GM10248 (cell line): ENCODE results near the gene CHM.

Experiments
- CTCF ChIA-PET: fragments of 300-600 bp; sonication (Branson Sonifier 250); formaldehyde crosslinking; extraction: SDS; loops from one replicate; lab custom pipeline; 2021; ENCODE audit warnings: antibody characterized with exemption; lab: Yijun Ruan, JAX
- POLR2A ChIA-PET: fragments of 350-650 bp; sonication (Branson Sonifier 250); formaldehyde crosslinking; extraction: SDS; loops from one replicate; lab custom pipeline; 2020; ENCODE audit warnings: antibody characterized with exemption; lab: Yijun Ruan, JAX
- DNase-seq: peaks from one replicate; pipeline ENCODE4 v3.0.0; 2012; ENCODE audit errors: extremely low spot score
- TF ChIP-seq, protein P1 (sequence below): IDR thresholded peaks from 2 replicates; pipeline ENCODE4 v1.5.1; 2012; ENCODE audit warnings: mild to moderate bottlenecking, low read depth; ENCODE audit errors: extremely low read depth, missing control alignments, control extremely low read depth

CHM gene

DNA sequence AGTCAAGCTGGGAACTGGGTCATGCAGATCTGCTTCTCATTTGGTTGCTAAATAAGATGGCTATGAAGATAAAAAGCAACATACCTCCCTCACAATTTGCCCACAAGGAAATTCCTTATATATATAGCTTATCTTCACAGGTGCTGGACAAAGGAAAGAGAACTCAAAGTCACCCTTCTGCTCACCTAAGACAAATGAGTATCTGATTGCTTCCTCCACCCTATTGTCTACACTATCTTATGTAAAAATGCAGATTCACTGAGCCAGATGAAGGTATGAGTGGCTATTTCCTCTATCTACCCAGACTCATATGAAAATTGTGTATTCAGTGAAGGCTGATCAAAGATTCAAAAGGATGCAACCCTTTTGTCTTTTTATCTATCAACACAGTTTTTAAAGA, 50.8 kb downstream of the CHM start:
- TF ChIP-seq, protein P1, sequence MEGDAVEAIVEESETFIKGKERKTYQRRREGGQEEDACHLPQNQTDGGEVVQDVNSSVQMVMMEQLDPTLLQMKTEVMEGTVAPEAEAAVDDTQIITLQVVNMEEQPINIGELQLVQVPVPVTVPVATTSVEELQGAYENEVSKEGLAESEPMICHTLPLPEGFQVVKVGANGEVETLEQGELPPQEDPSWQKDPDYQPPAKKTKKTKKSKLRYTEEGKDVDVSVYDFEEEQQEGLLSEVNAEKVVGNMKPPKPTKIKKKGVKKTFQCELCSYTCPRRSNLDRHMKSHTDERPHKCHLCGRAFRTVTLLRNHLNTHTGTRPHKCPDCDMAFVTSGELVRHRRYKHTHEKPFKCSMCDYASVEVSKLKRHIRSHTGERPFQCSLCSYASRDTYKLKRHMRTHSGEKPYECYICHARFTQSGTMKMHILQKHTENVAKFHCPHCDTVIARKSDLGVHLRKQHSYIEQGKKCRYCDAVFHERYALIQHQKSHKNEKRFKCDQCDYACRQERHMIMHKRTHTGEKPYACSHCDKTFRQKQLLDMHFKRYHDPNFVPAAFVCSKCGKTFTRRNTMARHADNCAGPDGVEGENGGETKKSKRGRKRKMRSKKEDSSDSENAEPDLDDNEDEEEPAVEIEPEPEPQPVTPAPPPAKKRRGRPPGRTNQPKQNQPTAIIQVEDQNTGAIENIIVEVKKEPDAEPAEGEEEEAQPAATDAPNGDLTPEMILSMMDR: no peak
- no peak for DNase-seq
- ChIA-PET CTCF (interaction anchor here (1.1 kb wide), 1 partner anchor 125 kb away, joined by 3 read pairs; no protein-coding TSS in a partner anchor), POLR2A (no interaction called here)

DNA sequence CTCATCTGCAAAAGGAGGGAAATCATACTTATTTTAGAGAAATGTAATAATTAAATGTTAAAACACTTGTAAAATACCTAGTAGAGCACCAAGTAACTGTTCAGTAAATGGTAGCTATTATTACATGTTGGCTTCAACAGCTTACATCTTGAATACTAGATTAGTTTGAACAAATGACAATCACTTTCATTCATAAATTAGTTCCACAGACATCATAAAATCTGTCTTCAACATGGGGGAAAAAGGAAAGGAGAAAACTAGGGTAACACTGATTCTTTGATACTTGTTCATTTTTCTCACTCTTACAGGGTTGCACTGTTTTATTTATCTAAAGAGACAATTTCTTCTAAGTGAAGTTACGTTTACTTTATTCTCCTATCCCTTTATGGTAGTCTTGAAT, 51.7 kb downstream of the CHM start:
- ChIA-PET CTCF (interaction anchor here (1.2 kb wide), 1 partner anchor 74 kb away, joined by 3 read pairs; no protein-coding TSS in a partner anchor), POLR2A (no interaction called here)
- DNase-seq: no peak
- TF ChIP-seq, protein P1: no peak

DNA sequence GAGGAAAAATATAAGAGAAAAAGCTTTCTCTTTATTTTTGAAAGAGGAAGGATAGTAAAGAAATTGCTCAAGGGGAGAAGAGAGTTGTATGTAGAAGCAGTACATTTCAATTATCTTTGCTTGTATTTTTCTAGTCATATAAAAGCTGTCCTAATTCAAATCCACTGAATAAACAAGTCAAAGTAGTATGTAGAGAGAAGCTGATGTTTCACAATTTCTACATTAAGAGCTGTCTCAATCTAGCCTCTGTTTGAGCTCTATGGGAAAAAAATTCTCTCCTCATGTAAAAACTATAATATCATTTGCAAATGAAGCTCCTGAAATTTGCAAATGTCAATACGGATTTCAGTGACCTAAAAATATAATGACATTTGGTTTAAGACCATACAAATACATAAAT, 52.6 kb downstream of the CHM start:
- no peak for DNase-seq
- TF ChIP-seq, protein P1: no peak
- ChIA-PET CTCF (interaction anchor here (1.2 kb wide), 1 partner anchor 73 kb away, joined by 3 read pairs; no protein-coding TSS in a partner anchor), POLR2A (no interaction called here)

DNA sequence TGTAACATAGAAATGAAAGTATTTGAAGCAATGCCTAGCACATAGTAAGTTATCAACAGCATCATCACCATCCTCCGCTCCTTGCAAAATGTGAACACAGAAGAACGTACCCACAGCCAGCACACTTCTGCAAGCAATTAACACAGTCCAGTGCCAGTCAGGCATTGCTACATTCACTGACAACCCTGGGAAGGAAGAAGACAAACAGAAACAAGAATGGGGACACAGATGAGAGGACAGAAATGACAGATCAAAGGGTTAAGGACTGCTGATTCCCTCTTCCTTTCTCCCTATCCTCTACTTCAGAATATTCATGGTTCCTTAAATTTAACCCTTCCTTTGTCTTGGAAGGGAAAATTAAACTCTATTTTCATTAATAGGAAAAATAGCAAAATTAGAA, 53.1 kb downstream of the CHM start:
- ChIA-PET CTCF (no interaction called here), POLR2A (no interaction called here)
- DNase-seq: no peak
- TF ChIP-seq, protein P1: no peak

DNA sequence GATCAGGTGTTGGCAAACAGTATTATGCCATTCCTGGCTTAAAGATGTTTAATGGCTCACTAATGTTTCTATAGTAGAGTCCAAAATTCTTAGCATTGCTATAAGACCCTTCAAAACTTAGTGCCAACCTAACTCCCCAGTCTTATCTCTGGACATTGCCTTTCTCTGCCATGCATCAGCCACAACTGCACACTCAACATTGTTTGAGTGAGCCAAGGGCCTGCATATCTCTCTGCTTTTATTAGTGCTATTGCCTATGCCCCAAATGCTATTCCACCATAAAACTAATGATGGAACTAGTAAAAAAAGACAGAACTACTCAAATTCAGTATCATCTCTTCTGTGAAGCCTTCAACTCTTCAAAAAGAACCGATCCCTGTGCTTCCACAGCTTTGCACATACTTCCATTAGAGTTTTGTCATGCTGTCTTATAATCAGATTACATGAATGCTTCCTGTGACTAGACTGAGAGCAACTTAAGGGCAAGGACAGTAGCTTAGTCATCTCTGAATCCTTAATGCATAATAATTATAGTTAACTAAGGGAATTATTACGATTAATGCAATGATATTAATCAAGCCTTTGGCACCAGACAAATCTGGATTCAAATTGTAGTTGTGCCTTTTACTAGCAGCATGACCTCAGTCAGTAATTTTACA, 53.7 kb downstream of the CHM start:
- TF ChIP-seq, protein P1: no peak
- POLR2A ChIA-PET: no interaction called here
- no peak for DNase-seq
- CTCF ChIA-PET: no interaction called here

DNA sequence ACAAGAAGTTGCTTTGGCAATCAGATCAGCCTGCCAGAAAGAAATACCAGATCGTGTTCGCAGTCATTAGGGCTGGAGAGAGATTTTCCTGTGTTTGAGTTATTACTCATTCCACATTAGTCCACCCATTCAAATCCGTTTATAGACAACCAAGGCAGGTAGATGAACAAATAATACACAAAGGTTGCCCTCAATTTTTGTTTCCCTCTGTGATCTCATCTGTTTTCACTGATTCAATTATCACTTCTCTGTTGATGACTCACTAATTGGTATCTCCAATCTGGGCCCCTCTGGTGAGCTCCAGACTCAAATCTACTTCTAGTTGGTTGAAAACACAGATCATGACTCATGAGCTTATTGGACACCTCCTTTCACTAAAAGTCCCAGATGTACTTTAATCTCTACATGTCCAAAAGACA, 54.5 kb downstream of the CHM start:
- ChIA-PET POLR2A (no interaction called here), CTCF (no interaction called here)
- TF ChIP-seq, protein P1: no peak
- no peak for DNase-seq
